ENCODE measurements around the gene UNC119B.

Gene UNC119B

DNA sequence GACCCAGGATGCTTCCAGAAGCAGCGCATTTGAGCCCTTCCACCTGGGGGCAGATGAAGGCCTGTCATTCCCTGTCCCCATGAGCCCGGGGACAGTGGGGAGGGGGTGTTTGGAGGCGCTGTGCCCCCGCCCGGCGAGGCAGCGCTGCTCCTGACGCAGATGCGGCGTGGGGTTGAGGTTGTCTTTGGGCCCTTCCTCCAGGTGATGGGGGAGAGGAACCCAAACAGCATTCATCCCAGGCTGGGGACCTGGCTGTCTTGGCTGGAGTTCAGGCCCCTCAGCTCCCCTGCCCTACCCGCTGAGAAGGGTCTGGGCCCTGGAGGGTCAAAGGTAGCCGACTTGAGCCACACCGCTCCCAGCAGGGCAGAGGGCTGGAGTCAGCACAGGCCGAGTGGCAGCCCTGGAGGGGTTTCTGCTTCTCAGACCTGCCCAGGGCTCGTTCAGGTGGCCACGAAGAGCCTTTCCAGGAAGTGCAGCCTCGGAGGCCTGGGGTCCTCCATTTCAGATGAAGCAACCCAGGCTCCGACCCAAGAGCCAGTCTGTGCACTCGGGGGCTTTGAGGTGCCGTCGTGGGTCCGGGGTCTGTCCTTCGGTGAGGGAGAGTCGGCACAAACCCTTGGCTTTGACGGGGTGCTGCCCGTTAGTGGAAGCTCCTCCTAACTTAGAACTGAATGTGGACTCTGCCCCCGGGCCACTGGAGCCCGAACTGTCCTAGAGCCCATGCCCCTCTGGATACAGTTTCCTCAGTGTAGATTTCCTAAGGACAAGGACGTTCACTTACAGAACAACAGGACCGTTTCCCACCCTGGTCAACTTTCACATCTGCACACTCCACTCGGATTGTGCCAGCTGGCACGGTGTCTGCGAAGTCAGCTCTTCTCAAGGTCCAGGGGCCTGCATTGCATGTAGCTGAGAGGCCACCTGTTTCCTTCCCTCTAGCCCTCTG lies 31.5 kb downstream of the UNC119B start:
- no peak for DNase-seq

GRCh38 chr12:120744922-120745493 lies 34.8 kb downstream of the UNC119B start:
- no peak for DNase-seq

DNA sequence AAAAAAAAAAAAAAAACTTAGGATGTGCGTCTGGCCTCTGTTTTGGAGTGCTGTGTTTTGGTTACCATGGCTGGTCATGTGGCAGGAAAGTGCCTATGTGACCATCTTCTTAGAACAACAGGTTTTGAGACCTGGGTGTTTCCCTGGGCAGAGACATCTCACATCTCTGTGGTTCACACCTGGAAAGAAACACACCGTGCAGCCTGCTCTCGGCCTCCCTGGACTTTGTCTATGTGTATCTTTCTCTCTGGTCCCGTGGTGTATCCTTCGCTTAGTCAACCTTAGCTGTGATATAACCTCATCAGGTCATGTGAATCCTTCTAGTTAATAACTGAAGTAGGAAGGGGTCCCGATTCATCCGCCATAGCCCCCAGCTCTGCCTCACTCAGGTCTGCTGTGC lies 38.0 kb downstream of the UNC119B start:
- no peak for DNase-seq

GRCh38 chr12:120749256-120749655 lies 39.0 kb downstream of the UNC119B start:
- no peak for DNase-seq

- DNase-seq: no peak
Observed at GRCh38 chr12:120750806-120751205, 40.5 kb downstream of the UNC119B start.

GRCh38 chr12:120751389-120751788 lies 41.1 kb downstream of the UNC119B start:
- DNase-seq: no peak

DNA sequence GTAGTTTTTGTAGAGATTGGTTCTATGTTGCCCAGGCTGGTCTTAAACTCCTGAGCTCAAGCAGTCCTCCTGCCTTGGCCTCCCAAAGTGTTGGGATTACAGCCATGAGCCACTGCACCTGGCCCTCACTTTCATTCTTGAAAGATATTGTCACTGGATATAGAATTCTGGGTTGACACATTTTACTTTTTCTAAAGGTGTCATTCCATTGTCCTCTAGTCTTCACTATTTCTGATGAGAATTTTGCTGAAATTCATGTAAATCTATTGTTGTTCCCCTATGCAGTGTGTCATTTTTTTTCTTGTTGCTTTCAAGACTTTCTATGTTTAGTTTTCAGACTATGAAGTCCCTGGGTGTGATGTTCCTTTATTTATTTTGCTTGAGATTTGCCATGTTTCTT lies 44.5 kb downstream of the UNC119B start:
- no peak for DNase-seq

GRCh38 chr12:120755269-120755668 lies 45.0 kb downstream of the UNC119B start:
- no peak for DNase-seq

DNA sequence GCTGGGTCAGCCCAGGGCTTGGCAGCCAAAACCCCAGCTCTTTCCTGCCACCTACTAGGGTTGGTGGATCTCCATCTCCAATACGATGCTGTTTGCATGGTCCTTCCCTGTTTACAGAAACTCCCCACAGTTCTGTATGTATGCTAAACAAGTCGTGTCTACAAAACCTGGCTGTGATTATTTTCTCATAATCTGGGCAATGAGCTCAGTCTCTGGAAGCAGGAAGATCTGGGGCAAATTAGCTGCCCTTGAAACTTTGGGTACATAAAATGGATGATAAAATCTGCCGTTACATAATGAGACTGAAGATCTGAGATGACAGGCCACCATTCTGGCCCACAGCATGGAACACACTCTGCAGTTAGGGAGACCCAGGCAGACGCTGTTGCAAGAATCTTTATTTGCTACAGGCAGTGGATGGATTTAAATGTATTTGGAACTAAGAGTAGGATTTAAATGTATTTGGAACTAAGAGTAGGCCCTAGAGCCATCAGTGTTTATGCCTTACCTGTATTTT lies 47.0 kb downstream of the UNC119B start:
- DNase-seq: no peak

- DNase-seq: no peak
Observed at GRCh38 chr12:120757949-120758348, 47.7 kb downstream of the UNC119B start.

DNA sequence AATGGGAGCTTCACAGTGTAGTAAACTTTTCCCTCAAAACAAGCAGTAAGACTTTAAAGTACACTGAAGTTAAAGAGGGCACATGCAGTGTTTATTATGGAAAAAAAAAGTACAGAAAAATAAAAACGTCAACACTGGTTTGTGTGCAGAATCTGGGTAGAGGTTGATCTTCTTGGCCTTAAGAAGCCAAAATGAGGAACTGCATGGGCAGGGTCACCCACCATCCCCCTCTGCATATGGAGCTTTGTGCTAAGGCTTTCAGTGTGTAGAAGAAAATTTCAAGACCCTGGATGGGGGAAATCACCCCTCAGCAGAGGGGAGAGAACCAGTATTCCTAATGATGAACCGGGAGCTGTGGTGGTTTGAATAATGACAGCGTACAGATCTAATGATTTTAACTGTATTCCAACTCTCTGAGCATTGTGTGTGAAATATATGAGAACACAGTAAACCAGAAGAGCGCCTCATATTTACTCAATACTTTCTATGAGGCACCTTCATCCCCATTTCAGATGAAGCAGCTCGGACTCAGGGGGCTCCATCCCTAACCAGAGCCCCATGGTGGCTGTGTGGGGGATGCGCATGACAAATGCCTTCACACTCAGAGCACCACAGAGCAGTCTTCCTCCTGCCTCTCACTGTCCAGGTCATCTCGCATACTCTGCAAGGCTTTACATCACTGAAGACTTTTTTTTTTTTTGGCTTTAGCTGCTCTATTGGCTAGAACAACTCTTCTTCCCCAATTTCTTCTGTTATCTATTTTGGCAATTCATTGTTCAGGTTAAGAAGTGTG lies 48.7 kb downstream of the UNC119B start:
- DNase-seq: no peak

DNA sequence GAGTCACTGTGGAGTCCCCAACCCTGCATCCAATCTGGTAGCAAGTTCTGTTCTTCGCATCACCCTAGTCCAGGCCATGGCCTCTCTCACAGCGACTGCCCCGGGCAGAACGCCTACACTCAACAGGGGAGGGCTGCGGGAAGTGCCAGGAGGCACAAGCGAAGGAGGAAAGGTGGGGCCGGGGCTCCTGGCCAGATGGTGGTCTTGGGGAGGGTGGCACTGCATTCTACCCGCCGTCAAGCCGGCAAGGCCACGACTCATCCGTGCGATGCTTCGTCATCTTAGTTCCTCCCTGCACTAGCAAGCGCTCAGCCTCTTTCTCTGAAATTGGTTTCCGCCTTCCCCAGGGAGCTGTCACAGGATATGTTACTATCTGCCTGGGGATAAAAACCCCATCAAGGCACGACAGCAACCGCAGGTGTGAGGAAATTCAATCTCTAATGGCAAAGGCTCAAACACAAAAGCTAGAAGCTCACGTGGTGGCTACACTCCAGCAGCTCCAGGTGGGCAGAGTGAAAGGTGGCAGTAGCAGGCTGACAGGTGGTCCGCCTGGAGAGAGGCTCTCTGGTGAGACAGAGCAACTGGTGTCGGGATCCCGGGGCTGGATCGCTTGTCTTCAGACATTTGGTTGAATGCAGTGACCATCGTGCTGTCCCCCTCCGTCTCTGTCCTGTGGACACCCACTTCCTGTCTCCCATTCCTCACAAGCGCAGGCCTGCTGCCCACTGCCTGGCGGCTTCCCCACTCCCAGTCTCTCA lies 49.5 kb downstream of the UNC119B start:
- no peak for DNase-seq

DNA sequence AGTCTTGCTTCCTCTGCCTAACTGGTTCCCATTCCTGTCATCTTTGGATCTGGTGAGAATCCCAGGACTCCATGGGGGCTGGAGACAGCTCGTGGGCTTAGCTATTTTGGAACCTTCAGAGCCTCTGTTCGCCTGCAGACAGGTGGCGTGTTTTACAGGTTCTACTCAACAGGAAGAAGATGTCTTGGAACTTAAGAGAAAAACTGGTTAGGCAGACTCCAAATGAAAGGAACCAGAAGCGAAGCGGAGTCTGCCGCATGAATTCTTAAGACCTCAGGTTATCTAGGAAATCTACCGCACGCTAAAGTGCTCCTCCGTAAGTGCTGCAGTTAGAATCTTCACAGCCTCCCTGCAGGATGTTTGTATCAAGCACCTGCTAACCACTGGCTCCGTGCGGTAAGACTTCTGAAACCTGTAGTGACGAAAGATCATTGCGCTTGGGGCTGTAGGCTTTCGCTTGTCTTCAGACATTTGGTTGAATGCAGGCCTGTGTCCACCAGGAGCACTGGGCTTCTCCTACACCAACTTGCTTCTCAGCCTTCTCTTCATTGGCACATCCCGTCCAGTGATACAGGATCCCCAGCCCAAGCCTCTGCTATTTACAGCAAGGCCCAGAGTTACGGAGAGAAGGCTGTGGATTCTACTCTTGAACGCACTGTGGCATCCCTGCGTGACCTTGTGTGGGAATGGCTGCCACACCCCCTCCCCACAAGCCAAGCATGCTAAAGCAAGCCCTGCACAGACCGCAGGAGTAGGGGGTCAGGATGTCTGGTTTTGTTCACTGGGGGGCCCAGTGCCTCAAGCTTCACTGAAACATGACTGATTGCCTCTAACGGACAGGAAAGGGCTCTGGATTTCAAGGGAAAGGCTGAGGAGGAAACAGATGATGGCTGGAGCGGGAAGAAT lies 50.3 kb downstream of the UNC119B start:
- no peak for DNase-seq

GRCh38 chr12:120761519-120761934 lies 51.3 kb downstream of the UNC119B start:
- no peak for DNase-seq

GRCh38 chr12:120762086-120762485 lies 51.8 kb downstream of the UNC119B start:
- DNase-seq: no peak

DNA sequence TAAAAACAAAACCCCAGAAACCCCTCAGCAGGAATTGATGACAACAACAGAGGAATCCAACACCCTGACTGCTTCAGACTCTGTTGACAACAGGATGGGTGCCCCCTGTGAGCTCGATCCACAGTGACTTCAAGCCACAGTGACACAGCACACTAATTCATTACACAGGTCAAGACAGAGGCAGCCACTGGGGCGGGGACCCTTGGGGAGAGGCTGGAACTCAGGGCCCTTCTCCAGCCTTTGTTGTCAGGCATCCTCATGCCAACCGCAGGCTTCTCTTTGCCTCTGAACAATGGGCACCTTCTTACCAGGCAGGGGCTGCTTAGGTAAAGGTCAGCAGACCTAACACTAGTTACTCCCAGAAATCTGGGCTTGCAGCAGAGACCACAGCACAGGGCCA lies 53.0 kb downstream of the UNC119B start:
- DNase-seq: no peak

- DNase-seq: no peak
Observed at GRCh38 chr12:120764816-120765215, 54.6 kb downstream of the UNC119B start.

DNA sequence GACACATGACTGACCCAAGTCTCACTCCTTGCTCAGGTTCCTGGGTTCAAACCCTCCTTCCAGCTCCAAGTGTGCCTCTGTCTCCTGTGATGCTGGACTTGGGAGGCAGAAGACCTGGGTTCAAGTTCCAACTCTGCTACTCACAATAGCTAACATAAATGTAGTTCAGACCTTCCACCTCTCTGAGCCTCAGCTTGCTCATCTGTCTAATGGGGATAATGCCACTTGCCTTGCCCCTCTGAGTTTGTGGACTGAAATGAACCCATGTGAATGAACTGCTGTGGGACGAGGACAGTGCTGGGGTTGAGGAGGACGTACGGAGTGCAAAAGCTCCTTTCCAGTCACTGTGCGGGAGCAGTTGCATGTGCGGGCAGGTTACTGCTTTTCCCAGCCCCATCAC lies 56.3 kb downstream of the UNC119B start:
- no peak for DNase-seq

GRCh38 chr12:120767071-120768024 lies 57.1 kb downstream of the UNC119B start:
- no peak for DNase-seq

DNA sequence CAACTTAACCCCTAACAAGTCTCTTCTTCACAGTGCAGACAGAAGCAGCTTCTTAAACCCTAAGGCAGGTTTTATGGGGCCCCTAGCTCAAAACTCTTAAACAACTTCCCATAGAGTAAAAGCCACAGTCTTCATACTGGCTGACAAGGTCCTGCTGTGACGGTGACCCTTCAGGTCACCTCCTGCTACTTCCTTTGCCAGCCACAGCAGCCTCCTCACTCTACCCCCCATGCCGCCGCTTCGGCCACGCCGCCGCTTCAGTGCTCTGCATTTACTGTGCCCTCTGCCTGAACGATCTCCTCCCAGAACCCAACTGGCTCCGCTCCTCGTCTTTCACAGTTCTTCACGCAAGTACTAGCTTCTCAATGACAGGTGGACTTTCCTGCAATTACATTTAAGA lies 60.8 kb downstream of the UNC119B start:
- no peak for DNase-seq
